ENCODE results near the gene FAM47C.
"Not testable (repeated sequence)": the region's sequence is repeated elsewhere in the genome, so short reads cannot be mapped to it uniquely, and the experiment has no call there.

Gene FAM47C

DNA sequence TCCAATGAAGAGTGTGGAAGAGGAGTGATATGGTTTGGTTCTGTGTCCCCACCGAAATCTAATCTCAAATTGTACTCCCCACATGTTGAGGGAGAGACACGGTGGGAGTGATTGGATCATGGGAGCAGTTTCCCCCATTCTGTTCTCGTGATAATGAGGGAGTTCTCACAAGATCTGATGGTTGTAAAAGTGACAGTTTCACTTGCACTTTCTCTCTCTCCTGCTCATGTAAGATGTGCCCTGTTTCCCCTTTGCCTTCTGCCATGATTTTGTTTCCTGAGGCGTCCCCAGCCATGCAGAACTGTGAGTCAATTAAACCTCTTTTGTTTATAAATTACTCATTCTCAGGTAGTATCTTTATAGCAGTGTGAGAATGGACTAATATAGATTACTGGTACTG, 39.6 kb downstream of the FAM47C start:
- DNase-seq (ENCODE audit: low read depth), result no peak
- TF ChIP-seq, protein P1, sequence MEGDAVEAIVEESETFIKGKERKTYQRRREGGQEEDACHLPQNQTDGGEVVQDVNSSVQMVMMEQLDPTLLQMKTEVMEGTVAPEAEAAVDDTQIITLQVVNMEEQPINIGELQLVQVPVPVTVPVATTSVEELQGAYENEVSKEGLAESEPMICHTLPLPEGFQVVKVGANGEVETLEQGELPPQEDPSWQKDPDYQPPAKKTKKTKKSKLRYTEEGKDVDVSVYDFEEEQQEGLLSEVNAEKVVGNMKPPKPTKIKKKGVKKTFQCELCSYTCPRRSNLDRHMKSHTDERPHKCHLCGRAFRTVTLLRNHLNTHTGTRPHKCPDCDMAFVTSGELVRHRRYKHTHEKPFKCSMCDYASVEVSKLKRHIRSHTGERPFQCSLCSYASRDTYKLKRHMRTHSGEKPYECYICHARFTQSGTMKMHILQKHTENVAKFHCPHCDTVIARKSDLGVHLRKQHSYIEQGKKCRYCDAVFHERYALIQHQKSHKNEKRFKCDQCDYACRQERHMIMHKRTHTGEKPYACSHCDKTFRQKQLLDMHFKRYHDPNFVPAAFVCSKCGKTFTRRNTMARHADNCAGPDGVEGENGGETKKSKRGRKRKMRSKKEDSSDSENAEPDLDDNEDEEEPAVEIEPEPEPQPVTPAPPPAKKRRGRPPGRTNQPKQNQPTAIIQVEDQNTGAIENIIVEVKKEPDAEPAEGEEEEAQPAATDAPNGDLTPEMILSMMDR (conservative IDR thresholded peaks at IDR 0.05; ENCODE audit: low read depth, low read length), result no peak
- no peak overlapping the region for H3K4me3 ChIP-seq (ENCODE audit: low read length)

DNA sequence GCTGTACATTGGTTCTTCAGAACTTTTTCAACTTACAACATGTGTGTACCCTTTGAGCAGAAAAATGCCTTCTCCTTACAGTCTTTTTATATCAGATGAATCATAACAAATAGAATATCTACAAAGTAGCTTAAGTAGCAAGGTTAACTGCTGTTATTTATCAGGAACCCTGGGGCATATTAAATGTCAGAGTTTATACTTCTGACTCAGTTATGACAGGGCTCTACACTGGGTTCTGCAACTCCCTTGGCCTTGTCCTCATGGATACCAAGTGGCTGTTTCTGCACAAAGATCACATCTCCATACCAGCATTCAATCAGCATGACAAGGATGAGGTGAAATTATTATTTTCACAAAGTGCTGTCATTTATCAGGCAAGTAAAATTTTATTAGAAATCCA, 49.4 kb downstream of the FAM47C start:
- DNase-seq (ENCODE audit: low read depth); H3K4me3 ChIP-seq (ENCODE audit: low read length): not testable (repeated sequence)

DNA sequence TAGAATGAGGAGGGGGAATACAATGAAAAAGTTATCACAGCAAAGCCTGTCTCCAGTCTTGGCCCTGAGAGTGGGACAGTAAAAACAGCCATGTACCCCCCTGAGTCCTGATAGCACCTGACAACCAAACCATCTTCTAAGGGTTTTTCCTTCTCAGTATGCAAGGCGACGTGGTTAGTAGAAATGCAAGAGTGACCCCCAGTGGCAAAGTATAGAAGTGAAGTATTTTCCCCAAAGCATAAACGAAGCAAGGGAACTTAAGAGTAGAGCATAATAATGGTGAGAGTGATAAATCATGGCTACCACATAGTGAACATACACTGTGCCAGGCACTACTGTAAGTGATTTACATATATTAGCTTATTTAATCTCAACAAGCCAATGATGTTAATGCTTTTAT, 52.8 kb downstream of the FAM47C start:
- TF ChIP-seq, protein P1 (conservative IDR thresholded peaks at IDR 0.05; ENCODE audit: low read depth, low read length), result peak; percentile 59
- H3K4me3 ChIP-seq (ENCODE audit: low read length), result no peak overlapping the region
- peak; percentile 4 for DNase-seq (ENCODE audit: low read depth)

Data from retinal pigment epithelial cell (primary cell).